CD4-positive, alpha-beta T cell treated with Interleukin-12 subunit alpha and Interleukin-12 subunit beta, for 1 hour (primary cell): Measurements from ENCODE around the gene RETREG1.
"Not testable (repeated sequence)": the region's sequence is repeated elsewhere in the genome, so short reads cannot be mapped to it uniquely, and the experiment has no call there.

ENCODE experiments used
- DNase-seq: peaks from one replicate; pipeline ENCODE4 v3.0.0-alpha.2; 2020

RETREG1 gene

DNA sequence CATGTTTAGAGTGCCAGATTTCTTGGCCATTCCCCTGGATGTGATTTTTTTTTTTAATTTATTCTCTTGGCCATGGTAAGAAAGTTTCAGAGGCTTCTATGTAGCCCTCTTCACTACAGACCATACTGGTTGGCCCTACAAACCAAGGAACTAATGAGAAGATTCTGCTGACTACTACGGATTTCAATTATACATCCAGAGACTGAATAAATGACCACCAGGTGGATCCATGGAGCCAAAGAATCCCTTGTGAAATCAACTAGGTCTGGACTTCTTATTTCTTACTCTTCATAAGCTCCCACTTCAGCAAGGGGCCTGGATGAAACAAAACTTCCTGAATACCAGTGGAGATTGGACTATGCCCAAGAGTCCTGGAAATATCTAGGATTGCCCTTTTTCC is 178.8 kb downstream of the RETREG1 start:
- no peak for DNase-seq

DNA sequence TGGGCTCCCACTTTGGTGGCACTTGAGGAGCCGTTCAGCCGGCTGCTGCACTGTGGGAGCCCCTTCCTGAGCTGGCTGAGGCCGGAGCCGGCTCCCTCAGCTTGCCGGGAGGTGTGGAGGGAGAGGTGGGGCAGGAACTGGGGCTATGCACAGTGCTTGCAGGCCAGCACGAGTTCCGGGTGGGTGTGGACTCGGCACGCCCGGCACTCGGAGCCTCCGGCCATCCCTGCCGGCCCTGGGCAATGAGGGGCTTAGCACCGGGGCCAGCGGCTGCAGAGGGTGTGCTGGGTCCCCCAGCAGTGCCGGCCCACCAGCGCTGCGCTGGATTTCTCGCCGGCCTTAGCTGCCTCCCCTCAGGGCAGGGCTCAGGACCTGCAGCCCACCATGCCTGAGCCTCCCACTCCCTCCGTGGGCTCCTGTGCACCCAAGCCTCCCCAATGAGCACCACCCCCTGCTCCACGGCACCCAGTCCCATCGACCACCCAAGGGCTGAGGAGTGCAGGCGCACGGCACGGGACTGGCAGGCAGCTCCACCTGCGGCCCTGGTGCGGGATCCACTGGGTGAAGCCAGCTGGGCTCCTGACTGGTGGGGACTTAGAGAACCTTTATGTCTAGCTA is 180.6 kb downstream of the RETREG1 start:
- DNase-seq, result not testable (repeated sequence)

GRCh38 chr5:16431490-16431889 is 185.3 kb downstream of the RETREG1 start:
- DNase-seq, result no peak

- no peak for DNase-seq
Measured at GRCh38 chr5:16430349-16431089, 186.3 kb downstream of the RETREG1 start.

- DNase-seq, result no peak
Measured at GRCh38 chr5:16428359-16428758, 188.4 kb downstream of the RETREG1 start.

- DNase-seq, result no peak
Measured at GRCh38 chr5:16427587-16427986, 189.2 kb downstream of the RETREG1 start.
